Neural progenitor cell (in vitro differentiated cells): ENCODE results near the gene GPHN.

Experiments
- EZH2 ChIP-seq: fragments of 200-600 bp; sonication (generic); IDR thresholded peaks from 2 replicates; pipeline ENCODE4 v1.6.1; 2017; ENCODE audit warnings: antibody characterized with exemption, mild to moderate bottlenecking, moderate library complexity
- EZH2phosphoT487 ChIP-seq: fragments of 200-600 bp; sonication (generic); IDR thresholded peaks from 2 replicates; pipeline ENCODE4 v1.6.1; 2017; ENCODE audit warnings: antibody characterized with exemption
- TF ChIP-seq, protein P1 (sequence below): fragments of 200-600 bp; sonication (generic); IDR thresholded peaks from 2 replicates; pipeline ENCODE4 v1.5.1; 2017; ENCODE audit warnings: antibody characterized with exemption, mild to moderate bottlenecking

- TF ChIP-seq, protein P1, sequence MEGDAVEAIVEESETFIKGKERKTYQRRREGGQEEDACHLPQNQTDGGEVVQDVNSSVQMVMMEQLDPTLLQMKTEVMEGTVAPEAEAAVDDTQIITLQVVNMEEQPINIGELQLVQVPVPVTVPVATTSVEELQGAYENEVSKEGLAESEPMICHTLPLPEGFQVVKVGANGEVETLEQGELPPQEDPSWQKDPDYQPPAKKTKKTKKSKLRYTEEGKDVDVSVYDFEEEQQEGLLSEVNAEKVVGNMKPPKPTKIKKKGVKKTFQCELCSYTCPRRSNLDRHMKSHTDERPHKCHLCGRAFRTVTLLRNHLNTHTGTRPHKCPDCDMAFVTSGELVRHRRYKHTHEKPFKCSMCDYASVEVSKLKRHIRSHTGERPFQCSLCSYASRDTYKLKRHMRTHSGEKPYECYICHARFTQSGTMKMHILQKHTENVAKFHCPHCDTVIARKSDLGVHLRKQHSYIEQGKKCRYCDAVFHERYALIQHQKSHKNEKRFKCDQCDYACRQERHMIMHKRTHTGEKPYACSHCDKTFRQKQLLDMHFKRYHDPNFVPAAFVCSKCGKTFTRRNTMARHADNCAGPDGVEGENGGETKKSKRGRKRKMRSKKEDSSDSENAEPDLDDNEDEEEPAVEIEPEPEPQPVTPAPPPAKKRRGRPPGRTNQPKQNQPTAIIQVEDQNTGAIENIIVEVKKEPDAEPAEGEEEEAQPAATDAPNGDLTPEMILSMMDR = no peak
- TF ChIP-seq EZH2 (no peak), EZH2phosphoT487 (no peak)
Measured at GRCh38 chr14:66698503-66698902, 190.6 kb downstream of the GPHN start.
